ENCODE data around the gene ANAPC10. TPM values are rescaled to one million over a fixed set of nuclear protein-coding genes. Genes with fewer than 3 reads are reported as not detected.
"Not testable (repeated sequence)": the region's sequence is repeated elsewhere in the genome, so short reads cannot be mapped to it uniquely, and the experiment has no call there.

Gene ANAPC10
- polyA plus RNA-seq, result 10 to 100 TPM in 2 of 3 donors, 1 to 10 TPM in 1; 9.4 to 23.8 (median 14.9) TPM

DNA sequence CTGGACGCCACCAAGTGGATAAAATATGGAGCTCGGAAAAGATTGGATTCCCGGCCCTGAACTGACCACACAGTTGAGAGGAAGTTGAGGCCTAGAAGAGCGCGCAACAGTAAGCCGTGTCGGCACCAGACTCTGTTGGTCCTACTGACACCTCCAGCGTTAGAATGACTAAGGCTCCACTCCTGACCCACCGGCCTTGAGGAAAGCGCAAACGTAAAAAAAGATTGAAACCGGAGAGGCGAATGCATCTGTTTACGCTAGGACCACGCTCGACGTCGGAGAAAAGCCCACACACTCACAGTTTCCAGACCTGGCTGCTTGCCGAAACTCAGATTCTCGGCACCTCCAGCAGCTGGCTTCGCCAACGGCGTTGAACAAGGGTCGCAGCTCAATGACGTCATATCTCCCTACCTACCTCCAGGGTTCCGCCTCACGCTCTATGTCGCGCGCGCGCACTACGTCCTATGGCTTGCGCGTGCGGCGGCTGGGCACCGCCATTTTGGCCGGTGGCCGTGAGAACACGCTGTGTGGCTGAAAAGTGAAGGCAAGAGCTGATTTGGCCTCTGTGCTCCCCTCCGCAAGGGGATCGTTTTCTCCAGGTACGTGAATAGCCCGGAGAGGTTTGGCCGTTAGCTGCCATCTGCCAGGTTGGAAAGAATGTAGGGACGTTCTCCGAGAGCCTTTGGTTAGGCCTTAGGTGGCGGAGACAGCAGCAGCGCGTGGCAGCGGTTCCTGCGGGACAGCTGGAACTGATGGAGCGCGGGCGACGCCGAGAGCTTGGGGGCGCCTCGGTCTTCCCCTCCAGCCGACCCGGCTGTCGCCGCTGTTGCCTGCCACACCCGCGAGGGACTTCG lies at the start of gene ANAPC10, which contains the start of gene ABCE1:
TSS of gene ANAPC10 (minus strand) at position 376 of the 854 bp plus-strand sequence. CDS start 2,097 bp downstream, outside the sequence.
TSS of gene ABCE1 (plus strand) at position 491 of the 854 bp plus-strand sequence. CDS start 6,102 bp downstream, outside the sequence.
- H3K27ac ChIP-seq (ENCODE audit: low read depth, low read length), result peak within 1 kb of the TSS; percentile 80
- WGBS, 3 donors, result 0% methylated on average over 67 of the region's 67 CpGs

DNA sequence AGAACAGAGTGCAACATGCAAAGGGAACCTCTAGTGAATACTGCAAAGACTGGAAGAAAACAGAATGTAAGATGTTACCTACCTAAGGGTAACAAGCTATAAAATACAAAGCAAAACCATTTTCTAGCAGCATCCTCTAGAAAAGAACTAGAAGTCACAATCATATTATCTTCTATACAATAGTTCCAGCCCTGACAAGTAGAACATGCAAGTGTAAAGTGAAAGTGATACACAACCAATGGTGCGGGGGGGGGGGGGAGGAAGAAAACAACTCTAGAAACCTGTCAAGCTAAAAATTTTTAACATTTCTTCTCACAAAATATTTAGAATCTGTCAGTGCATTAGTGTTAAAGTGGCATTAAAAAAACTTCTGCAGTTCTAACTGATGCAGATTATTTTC lies 38.2 kb upstream of the ANAPC10 start:
- not testable (repeated sequence) for H3K27ac ChIP-seq (ENCODE audit: low read depth, low read length)
- WGBS, 3 donors, result 60 to 78% (median 71%) methylated on average over 1 of the region's 1 CpG

DNA sequence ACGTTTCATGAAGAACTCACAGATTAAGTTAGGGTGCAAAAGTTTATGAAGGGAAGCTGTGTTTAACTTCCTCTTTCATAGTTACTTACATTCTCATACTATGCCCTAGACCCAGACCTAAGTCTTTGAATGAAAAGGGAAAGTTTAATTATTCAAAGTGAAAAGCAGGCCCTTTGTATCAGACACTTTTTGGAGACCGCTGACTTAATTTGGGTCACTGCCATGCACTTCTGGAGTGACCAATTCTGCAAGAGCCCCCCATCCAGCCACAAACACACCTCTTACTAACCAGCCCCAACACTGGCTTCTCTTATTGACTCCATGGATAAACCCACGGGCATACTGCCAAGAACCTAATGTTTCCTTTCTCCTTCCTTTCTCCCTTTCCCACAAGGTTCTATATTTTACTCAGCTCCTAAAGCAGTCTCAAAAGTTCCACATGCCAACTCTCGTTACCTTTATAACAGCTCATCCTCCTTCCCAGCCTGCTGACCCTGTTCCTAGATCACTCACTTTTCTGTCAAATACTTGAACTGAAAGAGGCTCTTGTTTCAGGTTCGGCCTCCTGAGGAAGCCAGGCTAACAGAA lies 34.6 kb upstream of the ANAPC10 start:
- no peak overlapping the region for H3K27ac ChIP-seq (ENCODE audit: low read depth, low read length)
- 44 to 71% (median 57%) methylated on average over 5 of the region's 5 CpGs for WGBS, 3 donors

GRCh38 chr4:145131848-145132247 lies 33.9 kb upstream of the ANAPC10 start:
- H3K27ac ChIP-seq (ENCODE audit: low read depth, low read length), result no peak overlapping the region
- 86 to 95% (median 94%) methylated on average over 12 of the region's 12 CpGs for WGBS, 3 donors

DNA sequence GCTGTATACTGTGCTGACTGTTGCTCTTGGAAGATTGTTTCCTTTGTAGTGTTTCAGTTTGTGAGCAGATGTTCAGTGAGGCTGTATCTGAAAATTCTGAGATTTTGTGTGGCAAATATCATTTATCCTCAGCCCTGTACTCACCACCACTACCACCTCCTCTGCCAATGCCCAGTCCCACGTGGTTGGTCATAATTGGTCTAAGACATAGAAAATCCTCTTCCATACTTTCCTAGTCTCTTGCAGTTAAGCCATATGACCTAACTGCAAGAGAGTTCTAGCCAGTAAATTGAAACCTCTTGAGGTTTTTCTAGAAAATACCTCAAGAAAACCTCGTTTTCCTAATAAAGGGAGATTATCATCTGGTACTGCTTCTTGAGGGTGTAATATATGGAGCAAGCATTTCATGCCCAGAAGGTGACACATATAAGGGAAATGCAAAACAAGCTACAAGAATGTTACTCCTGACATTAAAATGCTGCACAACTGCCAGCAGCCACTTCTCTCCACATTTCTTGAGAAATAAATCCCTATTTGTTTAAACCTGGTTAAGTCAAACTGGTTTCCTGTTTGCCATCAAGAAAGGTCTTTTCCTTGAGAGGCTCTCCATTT lies 32.9 kb upstream of the ANAPC10 start:
- WGBS, 3 donors, result 63 to 74% (median 70%) methylated on average over 2 of the region's 2 CpGs
- no peak overlapping the region for H3K27ac ChIP-seq (ENCODE audit: low read depth, low read length)

DNA sequence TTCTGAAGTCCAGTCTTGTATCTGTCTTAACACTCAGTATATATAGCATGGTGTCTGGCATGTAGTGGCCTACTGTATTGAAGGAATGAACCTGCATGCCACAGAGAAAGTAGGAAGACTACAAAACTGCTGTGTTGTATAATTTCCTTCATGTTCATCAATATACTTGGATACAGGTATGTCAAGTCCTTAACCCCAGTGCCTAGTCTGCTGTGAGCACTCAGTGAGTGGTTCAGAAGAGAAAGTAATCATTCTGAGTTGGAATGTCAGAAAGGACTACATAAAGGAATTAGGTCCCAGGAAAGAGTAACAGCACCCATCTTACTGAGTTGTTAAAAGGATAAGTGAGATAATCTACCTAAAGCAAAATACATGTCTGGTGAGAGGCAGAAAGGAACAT lies 32.1 kb upstream of the ANAPC10 start:
- H3K27ac ChIP-seq (ENCODE audit: low read depth, low read length), result no peak overlapping the region

DNA sequence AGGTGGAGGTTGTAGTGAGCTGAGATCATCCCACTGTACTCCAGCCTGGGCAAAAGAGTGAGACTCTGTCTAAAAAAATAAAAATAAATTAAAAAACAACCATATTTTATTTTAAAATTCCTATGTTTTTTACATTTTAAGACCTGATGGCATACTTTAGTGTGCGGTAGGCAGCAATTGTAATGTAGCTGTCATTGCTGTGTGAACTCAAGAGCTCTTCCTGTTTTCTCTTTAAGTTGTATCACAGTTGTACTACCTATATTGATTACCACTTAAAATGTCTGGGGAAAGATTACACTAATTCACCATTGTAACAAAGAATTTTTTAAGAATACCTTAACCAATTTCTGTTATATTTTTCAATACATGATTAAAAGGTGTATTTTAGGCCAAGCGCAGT lies 27.4 kb upstream of the ANAPC10 start:
- no peak overlapping the region for H3K27ac ChIP-seq (ENCODE audit: low read depth, low read length)
- 99 to 100% (median 99%) methylated on average over 2 of the region's 2 CpGs for WGBS, 3 donors

DNA sequence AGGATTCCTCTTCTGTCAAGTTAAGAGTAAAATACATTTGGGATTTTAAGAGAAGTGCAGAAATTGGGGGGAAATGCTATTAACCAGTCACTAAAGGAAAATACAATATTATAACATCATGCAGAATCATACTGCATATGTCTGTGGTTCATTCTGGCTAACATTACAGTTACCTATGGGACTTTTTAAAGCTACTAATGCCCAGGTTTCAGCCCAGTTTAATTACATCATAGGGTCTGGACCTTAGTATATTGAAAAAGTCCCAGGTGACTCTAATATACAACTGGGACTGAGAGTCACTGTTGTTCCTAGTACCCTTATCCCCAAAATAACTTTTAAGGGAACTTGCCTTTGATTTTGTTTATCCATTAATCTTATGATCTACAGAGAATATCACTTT lies 10.1 kb upstream of the ANAPC10 start:
- H3K27ac ChIP-seq (ENCODE audit: low read depth, low read length), result no peak overlapping the region

- no peak overlapping the region for H3K27ac ChIP-seq (ENCODE audit: low read depth, low read length)
- WGBS, 3 donors, result 45 to 62% (median 54%) methylated on average over 2 of the region's 2 CpGs
Observed at GRCh38 chr4:145107126-145107525, 9.1 kb upstream of the ANAPC10 start.

DNA sequence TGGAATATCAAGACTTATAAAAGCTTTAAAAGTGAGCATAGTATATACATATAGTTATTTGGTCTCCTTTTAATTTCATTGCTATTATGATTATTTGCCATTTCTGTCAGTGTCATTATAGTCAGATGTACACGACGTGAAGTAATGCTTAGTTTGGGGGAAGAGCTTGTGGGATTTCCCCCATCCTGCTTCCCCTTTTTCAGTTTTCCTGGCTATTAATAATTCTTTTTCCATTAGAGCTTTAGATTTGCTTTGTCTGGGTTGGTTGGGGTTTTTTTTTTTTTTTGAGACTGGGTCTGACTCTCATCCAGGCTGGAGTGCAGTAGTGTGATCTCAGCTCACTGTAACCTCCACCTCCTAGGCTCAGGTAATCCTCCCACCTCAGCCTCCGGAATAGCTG lies 5.5 kb upstream of the ANAPC10 start:
- no peak overlapping the region for H3K27ac ChIP-seq (ENCODE audit: low read depth, low read length)
- WGBS, 3 donors, result 68 to 82% (median 69%) methylated on average over 3 of the region's 3 CpGs

- H3K27ac ChIP-seq (ENCODE audit: low read depth, low read length), result no peak overlapping the region
- WGBS, 3 donors, result 81 to 89% (median 85%) methylated on average over 2 of the region's 2 CpGs
Observed at GRCh38 chr4:145102619-145103018, 4.6 kb upstream of the ANAPC10 start.

- WGBS, 3 donors, result 90 to 97% (median 96%) methylated on average over 1 of the region's 1 CpG
- no peak overlapping the region for H3K27ac ChIP-seq (ENCODE audit: low read depth, low read length)
Observed at GRCh38 chr4:145101091-145101490, 3.1 kb upstream of the ANAPC10 start.

DNA sequence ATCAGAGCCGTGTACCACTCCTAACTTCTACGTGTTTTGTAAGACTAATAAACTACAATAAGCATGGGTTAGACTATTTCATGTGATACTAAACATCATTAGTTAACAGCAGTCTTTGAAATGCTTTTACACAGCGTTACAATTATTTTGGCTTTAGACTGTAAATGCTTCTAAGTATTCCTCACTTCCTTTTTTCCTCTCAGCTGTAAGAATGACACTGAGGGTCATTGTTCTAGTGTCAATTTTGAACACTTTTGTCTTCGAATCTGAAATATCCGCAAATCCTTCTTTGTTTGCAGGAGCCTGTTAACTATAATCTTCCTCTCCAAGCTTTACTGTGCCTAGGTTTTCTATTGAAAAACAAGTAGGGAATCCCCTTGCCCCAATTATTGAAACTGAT lies 1.7 kb upstream of the ANAPC10 start:
- WGBS, 3 donors, result 14 to 24% (median 16%) methylated on average over 5 of the region's 5 CpGs
- no peak overlapping the region for H3K27ac ChIP-seq (ENCODE audit: low read depth, low read length)

GRCh38 chr4:145098675-145099037 lies 660 bp upstream of the ANAPC10 start:
- 0 to 1% (median 0%) methylated on average over 9 of the region's 9 CpGs for WGBS, 3 donors
- H3K27ac ChIP-seq (ENCODE audit: low read depth, low read length), result peak overlapping the region; percentile 80

- 4 to 9% (median 9%) methylated on average over 10 of the region's 10 CpGs for WGBS, 3 donors
- H3K27ac ChIP-seq (ENCODE audit: low read depth, low read length), result peak overlapping the region; percentile 52
Observed at GRCh38 chr4:145097331-145097820, 620 bp downstream of the ANAPC10 start.

DNA sequence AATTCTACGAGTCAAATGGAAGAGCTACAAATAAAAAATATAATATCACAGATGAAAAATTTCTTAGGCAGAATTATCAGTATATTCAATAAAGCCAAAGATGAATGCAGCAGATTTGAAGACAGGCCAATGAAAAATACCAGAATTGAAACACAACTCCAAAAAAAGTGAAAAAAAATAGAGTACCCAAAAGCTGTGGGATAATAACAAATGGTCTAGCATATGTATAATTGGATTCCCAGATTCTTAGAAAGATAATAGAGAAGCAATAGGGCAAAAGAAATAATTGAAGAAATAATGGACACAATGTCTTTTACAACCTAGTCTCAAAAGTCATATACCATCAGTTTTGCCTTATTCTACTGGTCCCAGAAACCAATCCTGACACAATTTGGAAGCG lies 4.4 kb downstream of the ANAPC10 start:
- no peak overlapping the region for H3K27ac ChIP-seq (ENCODE audit: low read depth, low read length)
- 98 to 99% (median 98%) methylated on average over 2 of the region's 2 CpGs for WGBS, 3 donors

DNA sequence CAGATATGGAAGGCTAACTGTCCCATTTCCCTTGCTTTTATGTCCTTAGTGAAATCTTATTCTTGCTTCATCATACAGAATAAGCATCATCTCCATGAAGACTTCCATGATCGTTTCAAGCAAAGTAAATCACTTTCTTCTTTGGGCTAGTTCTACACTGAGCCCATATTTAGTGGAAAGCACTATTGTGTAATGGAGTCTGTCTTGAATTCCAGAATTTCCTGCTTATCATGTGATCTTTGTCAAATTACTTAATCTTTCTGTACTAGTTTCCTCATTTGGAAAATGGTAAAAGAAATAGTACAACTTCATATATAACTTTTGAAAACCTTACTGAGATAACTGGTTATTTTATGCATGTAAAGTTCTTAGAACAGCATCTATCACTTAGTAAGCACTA lies 7.6 kb downstream of the ANAPC10 start:
- no peak overlapping the region for H3K27ac ChIP-seq (ENCODE audit: low read depth, low read length)
- WGBS, 3 donors, result 82 to 95% (median 91%) methylated on average over 1 of the region's 1 CpG

DNA sequence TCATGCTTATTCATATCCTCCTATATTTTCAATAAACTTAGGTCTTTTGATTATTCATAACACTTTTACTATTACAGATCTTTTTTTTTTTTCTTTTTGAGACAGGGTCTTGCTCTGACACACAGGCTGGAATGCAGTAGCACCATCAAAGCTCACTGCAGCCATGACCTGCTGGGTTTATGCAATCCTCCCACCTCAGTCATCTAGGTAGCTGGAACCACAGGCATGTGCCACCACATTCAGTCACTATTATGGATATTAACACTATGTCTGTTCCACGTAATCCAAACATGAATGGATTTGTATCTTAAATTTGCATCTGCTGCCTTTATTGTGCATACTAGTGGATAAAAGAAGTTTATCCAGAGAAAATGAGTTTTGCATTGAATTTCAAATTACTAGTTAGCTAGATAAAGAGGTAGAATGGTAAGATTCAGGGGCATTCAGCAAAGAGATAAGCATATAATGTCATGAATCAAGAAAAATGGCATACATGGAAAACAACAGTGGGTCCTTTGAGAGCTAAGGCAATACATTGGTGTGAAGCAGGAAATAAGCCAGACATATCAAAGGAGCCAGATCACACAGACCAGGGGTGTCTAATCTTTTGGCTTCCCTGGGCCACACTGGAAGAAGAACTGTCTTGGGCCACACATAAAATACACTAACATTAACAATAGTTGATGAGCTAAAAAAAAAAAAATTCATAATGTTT lies 13.9 kb downstream of the ANAPC10 start:
- 96 to 98% (median 97%) methylated on average over 1 of the region's 1 CpG for WGBS, 3 donors

GRCh38 chr4:145081756-145082155 lies 16.2 kb downstream of the ANAPC10 start:
- 96 to 100% (median 98%) methylated on average over 1 of the region's 1 CpG for WGBS, 3 donors
- H3K27ac ChIP-seq (ENCODE audit: low read depth, low read length), result no peak overlapping the region

More for the DNA sequence above, 13.9 kb downstream of the ANAPC10 start:
- no peak overlapping the region for H3K27ac ChIP-seq (ENCODE audit: low read depth, low read length)
